COLO829 (cell line): ENCODE data around the gene NOM1.
"Not testable (repeated sequence)": the region's sequence is repeated elsewhere in the genome, so short reads cannot be mapped to it uniquely, and the experiment has no call there.

ENCODE experiments used
- DNase-seq: peaks from one replicate; pipeline ENCODE4 v3.0.0; 2012; ENCODE audit warnings: low spot score

NOM1 gene, protein sequence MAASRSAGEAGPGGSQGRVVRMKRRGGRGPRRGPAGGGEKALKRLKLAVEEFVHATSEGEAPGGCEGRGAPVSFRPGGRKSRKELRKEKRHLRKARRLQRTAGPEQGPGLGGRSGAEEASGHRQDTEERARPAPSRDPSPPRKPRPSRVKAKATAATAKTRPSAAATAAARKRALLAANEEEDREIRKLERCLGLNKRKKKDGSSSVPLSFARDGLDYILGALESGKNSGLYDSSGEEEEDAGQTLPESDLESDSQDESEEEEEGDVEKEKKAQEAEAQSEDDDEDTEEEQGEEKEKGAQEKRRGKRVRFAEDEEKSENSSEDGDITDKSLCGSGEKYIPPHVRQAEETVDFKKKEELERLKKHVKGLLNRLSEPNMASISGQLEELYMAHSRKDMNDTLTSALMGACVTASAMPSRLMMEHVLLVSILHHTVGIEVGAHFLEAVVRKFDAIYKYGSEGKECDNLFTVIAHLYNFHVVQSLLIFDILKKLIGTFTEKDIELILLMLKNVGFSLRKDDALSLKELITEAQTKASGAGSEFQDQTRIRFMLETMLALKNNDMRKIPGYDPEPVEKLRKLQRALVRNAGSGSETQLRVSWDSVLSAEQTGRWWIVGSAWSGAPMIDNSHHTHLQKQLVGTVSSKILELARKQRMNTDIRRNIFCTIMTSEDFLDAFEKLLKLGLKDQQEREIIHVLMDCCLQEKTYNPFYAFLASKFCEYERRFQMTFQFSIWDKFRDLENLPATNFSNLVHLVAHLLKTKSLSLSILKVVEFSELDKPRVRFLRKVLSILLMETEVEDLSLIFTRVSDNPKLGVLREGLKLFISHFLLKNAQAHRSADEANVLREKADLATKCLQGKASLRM

DNA sequence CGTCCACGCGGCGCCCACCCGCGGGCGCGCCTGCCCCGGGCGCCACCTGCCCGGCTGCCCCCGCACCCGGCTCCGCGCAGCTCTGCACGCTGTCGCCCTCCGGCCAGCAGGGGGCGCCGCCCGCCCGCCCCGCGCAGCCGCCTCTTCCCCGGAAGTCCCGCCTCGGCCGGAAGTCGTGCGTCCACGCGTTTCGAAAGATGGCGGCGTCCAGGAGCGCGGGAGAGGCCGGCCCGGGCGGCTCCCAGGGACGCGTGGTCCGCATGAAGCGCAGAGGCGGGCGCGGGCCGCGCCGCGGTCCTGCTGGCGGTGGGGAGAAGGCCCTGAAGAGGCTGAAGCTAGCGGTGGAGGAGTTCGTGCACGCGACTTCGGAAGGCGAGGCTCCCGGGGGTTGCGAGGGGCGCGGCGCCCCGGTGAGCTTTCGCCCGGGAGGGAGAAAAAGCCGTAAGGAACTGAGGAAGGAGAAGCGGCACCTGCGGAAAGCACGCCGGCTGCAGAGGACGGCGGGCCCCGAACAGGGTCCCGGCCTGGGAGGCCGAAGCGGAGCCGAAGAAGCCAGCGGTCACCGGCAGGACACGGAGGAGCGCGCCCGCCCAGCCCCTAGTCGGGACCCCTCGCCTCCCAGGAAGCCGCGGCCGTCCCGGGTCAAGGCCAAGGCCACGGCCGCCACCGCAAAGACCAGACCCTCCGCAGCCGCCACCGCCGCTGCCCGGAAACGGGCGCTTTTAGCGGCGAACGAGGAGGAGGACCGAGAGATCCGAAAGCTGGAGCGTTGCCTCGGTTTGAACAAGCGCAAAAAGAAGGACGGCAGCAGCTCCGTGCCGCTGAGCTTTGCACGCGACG is at the start of gene NOM1:
Gene NOM1 (plus strand): TSS at position 172 of the 840 bp plus-strand sequence. CDS start 26 bp downstream, at position 198.
- DNase-seq: peak; percentile 59

DNA sequence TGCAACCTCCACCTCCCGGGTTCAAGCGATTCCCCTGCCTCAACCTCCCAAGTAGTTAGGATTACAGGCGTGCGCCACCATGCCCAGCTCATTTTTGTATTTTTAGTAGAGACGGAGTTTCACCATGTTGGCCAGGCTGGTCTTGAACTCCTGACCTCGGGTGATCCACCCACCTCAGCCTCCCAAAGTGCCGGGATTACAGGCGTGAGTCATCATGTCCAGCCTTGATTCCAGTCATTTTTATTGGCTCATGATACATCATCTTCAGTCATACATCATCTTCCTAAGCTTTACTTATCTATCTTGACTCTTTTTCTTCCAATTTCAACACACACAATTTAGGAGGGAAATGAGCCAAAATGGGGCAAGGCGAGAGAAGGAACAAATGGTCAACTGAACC is 49.4 kb upstream of the NOM1 start:
- not testable (repeated sequence) for DNase-seq

DNA sequence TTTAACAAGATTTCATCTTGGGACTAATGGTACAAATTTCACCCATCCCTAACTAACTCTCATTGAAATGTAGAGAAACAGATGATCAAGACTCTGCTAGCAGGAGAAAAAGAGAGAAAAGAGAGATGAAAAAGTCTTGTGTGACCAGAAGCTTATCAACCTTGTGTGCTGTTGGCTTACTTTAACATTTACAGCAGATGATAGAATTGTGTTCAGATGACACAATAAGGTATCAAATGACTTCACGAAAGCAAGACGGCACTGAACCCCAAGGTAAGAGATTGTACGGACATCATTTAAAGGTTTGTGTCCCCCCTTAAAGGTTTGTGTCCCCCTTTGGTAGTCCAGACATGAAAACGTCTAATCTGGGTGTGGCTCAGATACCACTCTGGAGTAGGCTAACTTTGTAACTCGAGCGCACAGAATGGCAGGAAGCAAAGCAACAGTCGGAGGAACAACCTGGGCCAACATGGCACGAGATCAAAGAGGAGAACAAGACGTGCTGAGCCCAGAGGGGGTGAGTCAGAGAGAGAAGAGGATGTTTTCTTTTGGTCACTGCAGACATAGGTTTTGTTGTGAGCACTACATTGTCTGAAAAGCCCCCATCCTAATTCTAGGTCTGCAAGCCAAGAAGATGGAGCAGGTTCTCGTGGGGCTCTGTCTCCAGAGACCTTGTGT is 46.1 kb upstream of the NOM1 start:
- no peak for DNase-seq

DNA sequence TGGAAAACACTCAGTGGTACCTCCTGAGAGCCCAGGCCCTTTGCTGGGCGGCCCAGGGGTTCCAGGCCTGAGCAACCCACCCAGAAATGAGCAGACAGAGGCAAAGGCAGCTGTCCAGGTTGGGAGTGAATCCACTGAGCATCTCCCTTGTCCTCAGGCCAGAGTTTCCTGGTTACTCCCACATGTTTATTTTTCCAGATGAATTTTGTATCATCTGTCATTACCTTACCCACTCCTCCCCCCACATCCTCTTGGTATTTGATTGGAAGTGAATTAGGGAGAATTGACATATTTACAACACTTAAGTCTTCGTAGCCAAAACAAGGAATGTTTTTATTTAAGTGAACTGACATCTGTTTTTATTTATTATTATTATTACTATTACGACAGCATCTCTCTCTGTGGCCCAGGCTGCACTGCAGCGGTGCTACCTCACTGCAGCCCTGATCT is 43.3 kb upstream of the NOM1 start:
- DNase-seq: no peak

DNA sequence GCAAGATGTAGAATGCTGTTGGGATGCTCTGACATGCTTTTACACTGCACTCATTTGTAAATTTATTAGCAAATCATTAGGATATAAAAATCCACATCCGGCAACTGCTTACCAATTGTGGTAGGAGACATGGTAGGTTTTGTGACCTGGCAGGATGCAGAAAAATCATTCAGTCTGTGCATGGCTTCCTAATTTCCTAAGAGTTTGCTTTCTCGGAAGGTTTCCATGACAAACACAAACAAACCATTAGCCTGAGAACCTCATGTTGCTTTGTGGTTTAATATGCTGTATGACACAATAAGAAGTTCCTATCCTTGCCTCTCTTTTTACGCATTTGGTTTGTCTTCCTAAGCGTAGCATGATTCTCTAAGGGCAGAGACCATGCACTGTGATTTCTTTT is 41.9 kb upstream of the NOM1 start:
- no peak for DNase-seq

DNA sequence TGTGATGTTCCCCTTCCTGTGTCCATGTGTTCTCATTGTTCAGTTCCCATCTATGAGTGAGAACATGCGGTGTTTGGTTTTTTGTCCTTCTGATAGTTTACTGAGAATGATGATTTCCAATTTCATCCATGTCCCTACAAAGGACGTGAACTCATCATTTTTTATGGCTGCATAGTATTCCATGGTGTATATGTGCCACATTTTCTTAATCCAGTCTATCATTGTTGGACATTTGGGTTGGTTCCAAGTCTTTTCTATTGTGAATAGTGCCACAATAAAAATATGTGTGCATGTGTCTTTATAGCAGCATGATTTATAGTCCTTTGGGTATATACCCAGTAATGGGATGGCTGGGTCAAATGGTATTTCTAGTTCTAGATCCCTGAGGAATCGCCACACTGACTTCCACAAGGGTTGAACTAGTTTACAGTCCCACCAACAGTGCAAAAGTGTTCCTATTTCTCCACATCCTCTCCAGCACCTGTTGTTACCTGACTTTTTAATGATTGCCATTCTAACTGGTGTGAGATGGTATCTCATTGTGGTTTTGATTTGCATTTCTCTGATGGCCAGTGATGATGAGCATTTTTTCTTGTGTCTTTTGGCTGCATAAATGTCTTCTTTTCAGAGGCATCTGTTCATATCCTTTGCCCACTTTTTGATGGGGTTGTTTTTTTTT is 39.8 kb upstream of the NOM1 start:
- DNase-seq: not testable (repeated sequence)

DNA sequence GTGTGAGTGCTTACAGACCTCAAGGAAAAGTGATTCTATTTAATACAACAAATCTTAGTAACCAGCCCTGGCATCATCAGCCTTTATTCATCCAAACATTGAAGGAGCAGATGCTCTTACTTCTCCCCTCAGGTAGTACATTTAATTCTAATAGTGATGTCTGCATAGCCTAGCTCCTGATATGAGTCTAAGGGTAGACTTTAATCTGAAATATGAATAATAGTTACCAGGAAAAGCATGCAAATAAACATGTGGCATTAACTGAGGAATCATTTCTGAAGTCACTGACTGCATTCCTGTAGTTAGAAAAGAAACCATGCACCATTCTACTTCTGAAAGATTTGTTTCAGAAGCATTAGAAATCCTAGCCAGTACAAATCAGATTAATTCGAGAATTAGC is 30.9 kb upstream of the NOM1 start:
- no peak for DNase-seq

DNA sequence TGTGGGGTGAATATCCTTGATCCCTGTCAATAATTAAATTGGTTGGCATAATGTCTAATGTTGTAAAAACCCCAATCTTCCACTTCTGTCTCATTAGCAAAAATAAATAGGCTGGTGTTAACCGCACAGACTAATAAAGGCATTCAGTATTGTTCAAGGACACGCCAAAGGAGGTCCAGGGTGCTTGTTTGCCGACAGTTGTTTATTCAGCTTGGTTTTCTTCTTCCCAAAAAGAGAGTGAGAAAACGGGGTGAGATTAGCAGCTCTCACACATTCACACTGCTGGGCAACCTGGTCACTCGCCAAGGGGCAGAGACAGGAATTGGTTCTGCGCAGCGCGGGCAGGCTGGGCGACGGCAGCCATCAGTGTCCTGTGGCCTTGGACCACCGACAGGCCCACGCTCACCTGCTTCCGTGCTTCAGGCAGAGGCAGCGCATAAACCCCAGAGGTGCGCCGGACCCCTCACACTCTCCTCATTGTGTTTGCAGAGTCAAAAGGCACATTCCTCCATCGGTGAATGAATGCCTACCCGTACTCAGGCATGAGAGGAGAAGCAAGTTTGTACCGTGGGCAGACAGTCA is 30.3 kb upstream of the NOM1 start:
- DNase-seq: no peak

DNA sequence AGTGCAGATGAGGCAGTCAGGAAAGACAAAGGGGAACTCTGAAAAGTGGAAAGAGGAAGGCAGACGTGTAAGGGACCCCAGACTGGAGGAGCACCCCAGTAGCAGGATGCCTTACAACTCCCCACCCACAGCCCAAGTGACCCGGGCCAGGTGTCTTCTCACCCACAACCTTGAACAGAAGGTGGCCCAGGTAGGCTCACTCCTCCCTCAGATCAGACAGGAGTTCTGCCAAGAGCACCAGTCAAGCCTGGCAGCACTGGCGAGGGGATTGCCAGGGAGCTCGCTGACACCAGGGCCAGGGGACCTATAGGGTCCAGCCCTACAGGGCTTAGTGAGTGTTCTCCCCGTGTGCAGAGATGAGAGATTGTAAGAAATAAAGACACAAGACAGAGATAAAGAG is 29.4 kb upstream of the NOM1 start:
- no peak for DNase-seq

DNA sequence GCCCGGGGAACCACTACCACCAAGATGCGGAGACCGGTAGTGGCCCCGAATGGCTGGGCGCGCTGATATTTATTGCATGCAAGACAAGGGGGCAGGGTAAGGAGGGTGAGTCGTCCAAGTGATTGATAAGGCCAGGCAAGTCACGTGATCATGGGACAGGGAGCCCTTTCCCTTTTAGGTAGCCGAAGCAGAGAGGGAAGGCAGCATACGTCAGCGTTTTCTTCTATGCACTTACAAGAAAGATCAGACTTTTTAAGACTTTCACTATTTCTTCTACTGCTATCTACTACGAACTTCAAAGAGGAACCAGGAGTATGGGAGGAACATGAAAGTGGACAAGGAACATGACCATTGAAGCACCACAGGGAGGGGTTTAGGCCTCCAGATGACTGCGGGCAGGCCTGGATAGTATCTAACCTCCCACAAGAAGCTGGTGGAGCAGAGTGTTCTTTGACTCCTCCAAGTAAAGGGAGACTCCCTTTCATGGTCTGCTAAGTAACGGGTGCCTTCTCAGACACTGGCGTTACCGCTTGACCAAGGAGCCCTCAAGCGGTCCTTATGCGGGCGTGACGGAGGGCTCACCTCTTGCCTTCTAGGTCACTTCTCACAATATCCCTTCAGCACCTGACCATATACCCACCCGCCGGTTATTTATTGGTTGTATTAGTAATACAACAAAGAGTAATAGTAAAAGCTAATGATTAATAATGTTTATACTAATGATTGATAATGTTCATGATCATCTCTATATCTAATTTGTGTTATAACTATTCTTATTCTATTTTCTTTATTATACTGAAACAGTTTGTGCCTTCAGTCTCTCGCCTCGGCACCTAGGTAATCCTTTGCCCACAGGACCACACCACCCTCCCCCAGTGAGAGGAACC is 28.8 kb upstream of the NOM1 start:
- DNase-seq: not testable (repeated sequence)

DNA sequence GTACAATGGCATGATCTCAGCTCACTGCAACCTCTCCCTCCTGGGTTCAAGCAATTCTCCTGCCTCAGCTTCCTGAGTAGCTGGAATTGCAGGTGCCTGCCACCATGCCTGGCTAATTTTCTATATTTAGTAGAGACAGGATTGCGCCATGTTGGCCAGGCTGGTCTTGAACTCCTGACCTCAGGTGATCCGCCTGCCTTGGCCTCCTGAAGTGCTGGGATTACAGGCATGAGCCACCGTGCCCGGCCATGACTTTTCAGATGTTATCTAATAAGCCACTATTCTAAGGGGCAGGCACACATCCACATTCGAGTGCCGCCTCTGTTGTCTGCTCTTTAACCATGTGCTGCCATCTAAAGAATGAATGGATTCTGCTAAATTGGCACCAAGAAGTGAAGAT is 27.2 kb upstream of the NOM1 start:
- DNase-seq: not testable (repeated sequence)

DNA sequence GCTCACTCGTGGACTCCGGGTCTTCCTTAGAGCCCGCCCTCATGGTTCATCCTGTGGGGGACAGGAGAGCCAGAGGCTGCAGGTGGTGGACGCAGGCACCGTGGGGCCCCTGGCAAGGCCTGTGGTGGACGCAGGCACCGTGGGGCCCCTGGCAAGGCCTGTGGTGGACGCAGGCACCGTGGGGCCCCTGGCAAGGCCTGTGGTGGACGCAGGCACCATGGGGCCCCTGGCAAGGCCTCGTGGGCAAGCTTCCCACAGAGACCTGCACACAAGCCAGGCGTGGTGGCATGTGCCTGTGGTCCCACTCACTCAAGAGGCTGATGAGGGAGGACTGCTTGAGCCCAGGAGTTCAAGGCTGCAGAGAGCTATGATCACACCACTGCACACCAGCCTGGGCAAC is 23.7 kb upstream of the NOM1 start:
- not testable (repeated sequence) for DNase-seq

DNA sequence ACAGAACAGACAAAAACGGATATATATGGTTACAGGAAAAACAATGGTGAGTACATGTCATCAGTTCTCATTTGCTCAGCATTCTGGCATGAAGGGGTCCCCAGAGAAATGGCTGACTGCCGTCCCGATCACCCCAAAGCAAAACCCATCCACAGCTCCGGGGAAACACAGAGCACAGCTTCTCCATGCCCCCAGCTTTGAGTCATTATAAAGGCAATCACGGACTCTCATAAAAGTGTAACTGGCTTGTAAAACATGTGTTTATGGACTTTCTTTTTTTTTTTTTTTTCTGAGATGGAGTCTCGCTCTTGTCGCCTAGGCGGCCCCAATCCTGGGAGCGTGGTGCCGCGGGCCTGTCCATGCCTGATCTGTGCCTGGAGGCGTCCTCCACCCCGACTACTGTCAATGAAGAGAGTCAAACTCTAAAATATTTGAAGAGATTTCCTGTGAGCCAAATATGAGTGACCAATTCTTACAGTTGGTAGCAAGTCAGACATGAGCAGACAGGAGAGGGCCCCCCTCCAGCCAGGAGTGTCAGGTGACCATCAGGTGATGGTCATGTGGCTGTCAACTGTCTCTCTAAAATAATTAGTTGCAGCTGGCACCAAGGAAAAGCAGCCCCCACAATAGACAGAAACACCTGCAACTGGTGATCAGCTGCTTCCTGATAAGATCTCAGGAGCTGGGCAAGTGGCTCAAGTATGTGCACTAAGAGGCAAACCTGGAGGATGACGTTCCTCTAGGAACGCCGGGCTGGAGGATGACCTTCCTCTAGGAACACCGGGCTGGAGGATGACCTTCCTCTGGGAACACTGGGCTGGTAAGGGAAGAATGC is 21.7 kb upstream of the NOM1 start:
- DNase-seq: no peak

DNA sequence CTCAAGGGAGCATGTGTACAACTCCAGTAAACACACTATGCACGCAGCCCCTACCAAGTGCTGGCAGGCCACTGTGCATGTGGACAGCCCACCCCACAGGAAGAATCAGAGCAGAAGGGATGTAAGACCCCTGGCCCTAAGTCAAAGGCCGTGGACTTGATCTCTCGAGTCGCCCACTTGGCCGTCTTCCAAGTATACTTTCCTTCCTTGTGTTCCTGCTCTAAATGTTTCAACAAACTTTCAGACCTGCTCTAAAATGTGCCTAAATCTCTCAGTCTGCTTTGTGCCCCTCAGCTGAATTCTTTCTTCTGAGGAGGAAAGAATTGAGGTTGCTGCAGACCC is 21.1 kb upstream of the NOM1 start:
- DNase-seq: no peak

DNA sequence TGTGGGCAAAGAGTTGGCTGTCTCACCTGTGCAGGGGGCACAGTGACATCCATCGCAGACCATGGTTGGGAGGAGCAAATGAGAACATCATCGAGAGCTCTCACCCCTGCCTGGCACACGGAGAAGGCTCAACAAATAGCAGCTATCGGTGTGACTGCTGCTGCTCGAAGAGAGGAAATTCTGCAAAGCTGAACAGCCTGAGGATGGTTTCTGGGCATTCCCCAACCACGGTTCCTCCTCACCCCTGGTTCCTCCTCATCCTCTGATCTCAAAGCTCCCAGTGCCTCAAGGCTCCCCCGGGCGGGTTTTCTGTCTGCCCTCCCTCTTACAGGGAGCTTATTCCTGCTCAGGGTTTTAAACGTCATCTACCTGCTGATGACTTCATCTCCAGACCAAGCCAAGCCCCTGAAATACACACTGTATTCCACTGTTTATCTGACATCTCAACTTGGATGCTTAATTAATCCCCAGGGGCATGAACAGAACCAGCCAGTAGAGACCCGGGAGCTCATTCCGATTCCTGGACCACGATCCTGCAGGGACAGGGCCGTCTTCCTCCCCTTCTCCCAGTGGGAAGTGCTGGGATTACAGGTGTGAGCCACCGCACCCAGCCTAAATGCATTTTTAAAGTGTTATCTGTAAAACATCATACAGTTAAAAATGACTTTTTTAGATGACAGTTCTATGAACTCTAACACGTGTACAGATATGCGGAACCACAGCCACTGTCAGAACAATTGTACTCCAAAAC is 19.5 kb upstream of the NOM1 start:
- DNase-seq: no peak

DNA sequence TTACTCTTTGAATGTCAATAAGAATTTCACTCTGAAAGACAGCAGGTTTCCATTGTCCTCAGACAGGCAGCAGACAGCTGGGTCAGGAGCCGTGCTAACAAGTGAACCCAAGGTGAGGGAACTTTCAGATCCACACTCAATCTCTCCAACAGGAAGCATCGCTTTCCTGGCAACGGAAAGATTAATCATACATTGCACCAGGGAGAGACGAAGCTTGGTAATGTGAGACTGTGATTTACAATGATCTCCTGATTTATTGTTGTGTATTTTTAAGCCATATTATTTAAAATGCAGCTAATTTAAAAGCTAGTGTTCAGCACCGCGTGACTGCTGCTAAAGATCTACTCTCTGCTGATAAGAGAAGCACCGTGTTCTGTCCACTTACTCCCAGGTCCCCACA is 17.5 kb upstream of the NOM1 start:
- no peak for DNase-seq

DNA sequence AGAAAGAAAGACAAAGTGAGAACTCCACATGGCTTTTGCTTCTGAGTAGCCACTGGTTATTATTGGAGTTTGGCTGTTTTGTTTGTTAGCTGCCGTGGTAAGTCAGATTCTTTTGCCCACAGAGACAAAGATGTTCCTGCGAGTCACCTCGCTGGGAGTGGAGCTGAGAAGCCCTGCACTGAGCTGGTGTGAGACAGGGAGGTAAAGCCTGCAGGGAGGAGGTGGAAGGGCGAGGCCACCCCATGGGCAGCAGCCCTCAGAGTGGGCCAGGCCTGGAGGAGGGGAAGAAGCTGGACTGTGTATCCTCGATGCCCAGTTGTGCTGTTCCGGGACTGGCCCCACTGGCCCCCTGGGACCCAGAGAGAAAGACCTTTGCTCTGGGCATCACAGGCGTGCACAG is 14.3 kb upstream of the NOM1 start:
- no peak for DNase-seq

DNA sequence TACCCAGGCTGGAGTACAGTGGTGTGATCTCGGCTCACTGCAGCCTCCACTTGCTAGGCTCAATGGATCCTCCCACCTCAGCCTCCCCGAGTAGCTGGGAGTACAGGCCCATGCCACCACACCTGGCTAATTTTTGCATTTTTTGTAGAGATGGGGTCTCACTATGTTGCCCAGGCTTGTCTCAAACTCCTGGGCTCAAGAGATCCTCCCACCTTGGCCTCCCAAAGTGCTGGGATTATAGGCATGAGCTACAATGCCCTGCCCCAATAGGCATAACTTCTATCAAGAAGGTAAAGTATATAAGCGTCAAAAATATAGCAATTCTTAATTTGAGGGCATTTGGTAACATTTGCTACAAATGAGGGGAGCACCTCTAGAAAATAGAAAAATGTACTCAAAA is 12.7 kb upstream of the NOM1 start:
- DNase-seq: not testable (repeated sequence)
